Brain microvascular endothelial cell (primary cell): ENCODE data around the gene FAM76B.

Source experiments
- DNase-seq: peaks from one replicate; pipeline ENCODE4 v3.0.0-alpha.2; 2020
- H3K27ac ChIP-seq: fragments of 250-450 bp; sonication (Bioruptor Pico); 2 replicates; pipeline ENCODE4 v1.5.1; 2020; ENCODE audit warnings: mild to moderate bottlenecking, moderate library complexity
- H3K27me3 ChIP-seq: fragments of 250-450 bp; sonication (Bioruptor Pico); replicated peaks from 2 replicates; pipeline ENCODE4 v1.5.1; 2020; ENCODE audit warnings: mild to moderate bottlenecking
- H3K36me3 ChIP-seq: fragments of 250-450 bp; sonication (Bioruptor Pico); replicated peaks from 2 replicates; pipeline ENCODE4 v1.5.1; 2020; ENCODE audit warnings: mild to moderate bottlenecking
- H3K4me3 ChIP-seq: 2 replicates; pipeline ENCODE4 v1.5.1; 2011; ENCODE audit warnings: low read depth, mild to moderate bottlenecking, control low read depth, low read length, moderate library complexity
- CTCF ChIP-seq: IDR thresholded peaks from 2 replicates; pipeline ENCODE4 v1.5.1; 2011; ENCODE audit warnings: low read depth, mild to moderate bottlenecking, moderate library complexity, low read length, control low read depth, inconsistent platforms; ENCODE audit errors: missing control alignments
- in situ Hi-C: cut with HindIII; loops from 2 replicates; pipeline ENCODE4 v1.10.0; 2017; ENCODE audit warnings: low sequenced_read_pairs, low pct_ligation_motif_present

Gene FAM76B

GRCh38 chr11:95727111-95727510, 62.5 kb downstream of the FAM76B start:
- H3K27ac ChIP-seq = no peak overlapping the region
- H3K36me3 ChIP-seq = no peaks in the 10 kb centered on the region
- no peak for TF ChIP-seq CTCF
- no peak overlapping the region for H3K4me3 ChIP-seq
- H3K27me3 ChIP-seq = no peaks in the 10 kb centered on the region
- in situ Hi-C loops = no loop called here
- no peak for DNase-seq

DNA sequence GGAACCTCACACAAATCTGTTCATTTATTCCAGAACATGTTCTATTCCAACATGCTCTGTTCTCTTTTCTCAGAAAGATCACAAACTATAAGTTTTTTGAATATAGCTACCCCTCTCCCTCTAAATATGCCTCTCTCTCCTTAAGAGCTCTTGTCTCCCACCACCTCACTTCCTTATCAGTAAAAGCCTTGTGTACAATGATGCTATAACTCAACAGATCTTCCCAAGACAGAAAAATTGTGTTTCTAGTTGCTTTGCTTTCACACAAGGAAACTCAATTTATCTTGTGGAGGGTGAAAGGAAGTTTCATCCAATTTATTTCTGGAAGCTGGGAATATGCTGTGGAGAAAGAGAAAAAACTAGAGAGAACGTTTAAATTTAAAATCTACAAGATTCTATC, 64.4 kb downstream of the FAM76B start:
- TF ChIP-seq CTCF = no peak
- no peak for DNase-seq
- Histone ChIP-seq H3K36me3 (no peaks in the 10 kb centered on the region), H3K27ac (no peak overlapping the region), H3K4me3 (no peak overlapping the region), H3K27me3 (no peaks in the 10 kb centered on the region)
- in situ Hi-C loops = no loop called here

- no peak overlapping the region for H3K27ac ChIP-seq
- no peak for DNase-seq
- H3K36me3 ChIP-seq = no peaks in the 10 kb centered on the region
- in situ Hi-C loops = no loop called here
- no peak for TF ChIP-seq CTCF
- H3K4me3 ChIP-seq = no peak overlapping the region
- H3K27me3 ChIP-seq = no peaks in the 10 kb centered on the region
These were observed 66.1 kb downstream of the FAM76B start for GRCh38 chr11:95723361-95723942.

GRCh38 chr11:95720195-95720594, 69.4 kb downstream of the FAM76B start:
- in situ Hi-C loops = no loop called here
- DNase-seq = no peak

More at GRCh38 chr11:95720195-95720594, 69.4 kb downstream of the FAM76B start:
- TF ChIP-seq CTCF = no peak
- no peaks in the 10 kb centered on the region for H3K36me3 ChIP-seq
- H3K27ac ChIP-seq = no peak overlapping the region
- H3K4me3 ChIP-seq = no peak overlapping the region
- no peaks in the 10 kb centered on the region for H3K27me3 ChIP-seq
